GM23338 (cell line): ENCODE measurements around the gene PLEKHG4B. TPM values are rescaled to one million over a fixed set of nuclear protein-coding genes. Genes with fewer than 3 reads are reported as not detected.

Source experiments
- ATAC-seq: fragments of 200-7000 bp; cut with Tn5 transposase; 3 replicates; pipeline ENCODE4 v1.9.1; 2020
- DNase-seq: peaks from one replicate; pipeline ENCODE4 v3.0.0-alpha.2; 2015; ENCODE audit warnings: low spot score
- H2AFZ ChIP-seq: fragments of 200-600 bp; sonication (generic); 2 replicates; pipeline ENCODE4 v1.8.0; 2016; ENCODE audit warnings: antibody characterized with exemption, mild to moderate bottlenecking, moderate library complexity
- H3F3A ChIP-seq: fragments of 200-600 bp; sonication (generic); replicated peaks from 2 replicates; pipeline ENCODE4 v1.8.0; 2017; ENCODE audit warnings: antibody characterized with exemption, mixed run types, low read depth
- H3K27ac ChIP-seq: fragments of 200-600 bp; sonication (generic); 2 replicates; pipeline ENCODE4 v1.6.1; 2016; ENCODE audit warnings: low read depth
- H3K27me3 ChIP-seq: fragments of 200-600 bp; sonication (generic); 2 replicates; pipeline ENCODE4 v1.8.0; 2016; ENCODE audit warnings: mild to moderate bottlenecking, mixed run types, moderate library complexity; ENCODE audit not compliant: insufficient read depth
- H3K36me3 ChIP-seq: fragments of 200-600 bp; sonication (generic); 2 replicates; pipeline ENCODE4 v1.8.0; 2016; ENCODE audit warnings: mild to moderate bottlenecking; ENCODE audit not compliant: insufficient read depth
- H3K4me1 ChIP-seq: fragments of 200-600 bp; sonication (generic); 2 replicates; pipeline ENCODE4 v1.8.0; 2016; ENCODE audit warnings: mild to moderate bottlenecking, moderate library complexity; ENCODE audit not compliant: insufficient read depth
- H3K4me2 ChIP-seq: fragments of 200-600 bp; sonication (generic); 2 replicates; pipeline ENCODE4 v1.7.1; 2017; ENCODE audit warnings: mixed run types
- H3K4me3 ChIP-seq: fragments of 200-600 bp; sonication (generic); 2 replicates; pipeline ENCODE4 v1.6.1; 2016; ENCODE audit warnings: mixed run types
- H3K79me2 ChIP-seq: fragments of 200-600 bp; sonication (generic); replicated peaks from 2 replicates; pipeline ENCODE4 v1.8.0; 2017; ENCODE audit warnings: mild to moderate bottlenecking; ENCODE audit not compliant: insufficient read depth
- H3K9me2 ChIP-seq: fragments of 200-600 bp; sonication (generic); 2 replicates; pipeline ENCODE4 v1.8.0; 2017; ENCODE audit not compliant: insufficient read depth
- H4K20me1 ChIP-seq: fragments of 200-600 bp; sonication (generic); replicated peaks from 2 replicates; pipeline ENCODE4 v1.8.0; 2017; ENCODE audit warnings: mild to moderate bottlenecking; ENCODE audit not compliant: insufficient read depth
- H3K27ac Mint-ChIP-seq: 2 replicates; pipeline ENCODE4 v1.8.0; 2020; ENCODE audit warnings: inconsistent platforms, mild to moderate bottlenecking, moderate library complexity, mixed read lengths
- H3K27me3 Mint-ChIP-seq: 3 replicates; pipeline ENCODE4 v1.8.0; 2022; ENCODE audit warnings: low read depth, mild to moderate bottlenecking, moderate library complexity, mixed read lengths, inconsistent platforms; ENCODE audit not compliant: insufficient read depth, poor library complexity
- H3K36me3 Mint-ChIP-seq: 3 replicates; pipeline ENCODE4 v1.8.0; 2021; ENCODE audit warnings: low read depth, mild to moderate bottlenecking, inconsistent platforms, moderate library complexity, mixed read lengths
- H3K4me1 Mint-ChIP-seq: 3 replicates; pipeline ENCODE4 v1.8.0; 2020; ENCODE audit warnings: mild to moderate bottlenecking, inconsistent platforms, mixed read lengths
- H3K4me3 Mint-ChIP-seq: 3 replicates; pipeline ENCODE4 v1.8.0; 2021; ENCODE audit warnings: moderate library complexity, mild to moderate bottlenecking, inconsistent platforms, mixed read lengths
- H3K9me3 Mint-ChIP-seq: 3 replicates; pipeline ENCODE4 v1.8.0; 2020; ENCODE audit warnings: moderate library complexity, mild to moderate bottlenecking, inconsistent platforms, mixed read lengths
- CREB1 ChIP-seq: fragments of 250-450 bp; sonication (Bioruptor Pico); IDR thresholded peaks from 2 replicates; pipeline ENCODE4 v1.5.0; 2020; ENCODE audit warnings: low read depth, mild to moderate bottlenecking, moderate library complexity
- CTCF ChIP-seq, 2 experiments: fragments of 200-600 bp in 1 of 2; sonication (generic) in 1 of 2; conservative IDR thresholded peaks; 2 replicates each; pipeline versions ENCODE4 v1.5.1 to v1.6.1; 2016 to 2017; ENCODE audit warnings: antibody characterized with exemption in 2 of 2, low read depth in 2 of 2, mild to moderate bottlenecking in 2 of 2, moderate library complexity in 1 of 2
- POLR2AphosphoS5 ChIP-seq: IDR thresholded peaks from 2 replicates; pipeline ENCODE4 v1.6.1; 2016; ENCODE audit warnings: antibody characterized with exemption, low read depth
- REST ChIP-seq: IDR thresholded peaks from one replicate; pipeline ENCODE4 v1.6.1; 2018; ENCODE audit warnings: antibody characterized with exemption; ENCODE audit not compliant: unreplicated experiment
- polyA plus RNA-seq: library from polyadenylated mRNA; unstranded; fragments of >200 nt; fragmentation: Nextera tagmentation; extraction: Ambion mirVana; gene quantifications from 2 replicates; pipeline ENCODE4 v1.2.1, GENCODE V29; 2016
- total RNA-seq: library from RNA; depleted of rRNA; stranded (reverse); fragments of >200 nt; shearing (Covaris generic); gene quantifications from 2 replicates; pipeline ENCODE4 v1.2.3, GENCODE V29; 2014

The PLEKHG4B gene
- total and polyA plus RNA-seq, 2 experiments from 2014 or later: 33.5 to 54.8 TPM

GRCh38 chr5:187617-188451 lies 95.9 kb downstream of the PLEKHG4B start:
- peaks cover 13% of the 10 kb centered on the region for H3K27me3 Mint-ChIP-seq
- no peaks in the 10 kb centered on the region; the same call in 2 of the 3 replicates for H3K9me3 Mint-ChIP-seq
- no peak overlapping the region for H3K4me3 ChIP-seq
- ATAC-seq (peak; percentile 1; the same call in 2 of the 3 replicates), DNase-seq (no peak)
- H3K4me1 ChIP-seq: no peaks in the 10 kb centered on the region; the same call in 1 of the 2 replicates
- H3K4me1 Mint-ChIP-seq: peaks cover 16% of the 10 kb centered on the region
- no peaks in the 10 kb centered on the region; the same call in 1 of the 2 replicates for H4K20me1 ChIP-seq
- peak overlapping the region; percentile 16; the same call in 1 of the 3 replicates for H3K4me3 Mint-ChIP-seq
- H2AFZ ChIP-seq: no peak overlapping the region
- H3K36me3 ChIP-seq: no peaks in the 10 kb centered on the region
- no peaks in the 10 kb centered on the region for H3K9me2 ChIP-seq
- no peak for TF ChIP-seq POLR2AphosphoS5
- H3K27me3 ChIP-seq: no peaks in the 10 kb centered on the region
- H3K4me2 ChIP-seq: no peak overlapping the region
- no peaks in the 10 kb centered on the region for H3K79me2 ChIP-seq
- 0 out of 2 replicates have a peak, but pooled peaks cover 2% of the 10 kb centered on the region for H3F3A ChIP-seq
- H3K36me3 Mint-ChIP-seq: peaks cover 4% of the 10 kb centered on the region; the same call in 2 of the 3 replicates
- H3K27ac Mint-ChIP-seq: no peak overlapping the region
- H3K27ac ChIP-seq: no peak overlapping the region

- no peak overlapping the region for H3K27ac ChIP-seq
- DNase-seq: peak; percentile 96
- H3K4me3 ChIP-seq: no peak overlapping the region
- H4K20me1 ChIP-seq: no peaks in the 10 kb centered on the region; the same call in 1 of the 2 replicates
- H3K36me3 Mint-ChIP-seq: no peaks in the 10 kb centered on the region; the same call in 2 of the 3 replicates
- H3K4me2 ChIP-seq: no peak overlapping the region
- TF ChIP-seq POLR2AphosphoS5: 0 out of 2 replicates have a peak, but pooled peaks have one; percentile 15
- peak; percentile 73 to 92 for TF ChIP-seq CTCF (conservative IDR thresholded peaks at IDR 0.05; ENCODE audit: low read depth in 2 of 2)
- TF ChIP-seq CREB1 (CRISPR knock-in tag): no peak
- no peaks in the 10 kb centered on the region for H3K27me3 ChIP-seq
- H3K4me1 ChIP-seq: no peaks in the 10 kb centered on the region; the same call in 1 of the 2 replicates
- peak; percentile 86 for ATAC-seq
- peaks cover 16% of the 10 kb centered on the region for H3K27me3 Mint-ChIP-seq
- H2AFZ ChIP-seq: no peak overlapping the region
- 0 out of 2 replicates have a peak, but pooled peaks cover 2% of the 10 kb centered on the region for H3F3A ChIP-seq
- no peaks in the 10 kb centered on the region for H3K9me2 ChIP-seq
- H3K36me3 ChIP-seq: no peaks in the 10 kb centered on the region
- no peaks in the 10 kb centered on the region for H3K79me2 ChIP-seq
- no peak overlapping the region for H3K27ac Mint-ChIP-seq
- no peaks in the 10 kb centered on the region; the same call in 2 of the 3 replicates for H3K9me3 Mint-ChIP-seq
- H3K4me3 Mint-ChIP-seq: peak overlapping the region; percentile 16; the same call in 1 of the 3 replicates
- peaks cover 16% of the 10 kb centered on the region for H3K4me1 Mint-ChIP-seq
Observed at GRCh38 chr5:188488-189481, 96.8 kb downstream of the PLEKHG4B start.

GRCh38 chr5:189486-189885 lies 97.5 kb downstream of the PLEKHG4B start:
- H3K36me3 Mint-ChIP-seq: no peaks in the 10 kb centered on the region; the same call in 2 of the 3 replicates
- Histone ChIP-seq H3K4me1 (no peaks in the 10 kb centered on the region; the same call in 1 of the 2 replicates), H3K27ac (no peak overlapping the region), H4K20me1 (no peaks in the 10 kb centered on the region; the same call in 1 of the 2 replicates), H3K27me3 (no peaks in the 10 kb centered on the region), H3K36me3 (no peaks in the 10 kb centered on the region), H3K9me2 (no peaks in the 10 kb centered on the region), H3F3A (0 out of 2 replicates have a peak, but pooled peaks cover 2% of the 10 kb centered on the region), H2AFZ (no peak overlapping the region), H3K4me3 (no peak overlapping the region), H3K4me2 (no peak overlapping the region), H3K79me2 (no peaks in the 10 kb centered on the region)
- no peaks in the 10 kb centered on the region; the same call in 2 of the 3 replicates for H3K9me3 Mint-ChIP-seq
- peaks cover 16% of the 10 kb centered on the region for H3K27me3 Mint-ChIP-seq
- peaks cover 16% of the 10 kb centered on the region for H3K4me1 Mint-ChIP-seq
- TF ChIP-seq REST: no peak
- DNase-seq: no peak
- ATAC-seq: no peak
- no peak overlapping the region for H3K4me3 Mint-ChIP-seq
- H3K27ac Mint-ChIP-seq: no peak overlapping the region
